Neural progenitor cell (in vitro differentiated cells): Measurements from ENCODE around the gene IFNG.

Source experiments
- EZH2phosphoT487 ChIP-seq: fragments of 200-600 bp; sonication (generic); IDR thresholded peaks from 2 replicates; pipeline ENCODE4 v1.6.1; 2017; ENCODE audit warnings: antibody characterized with exemption
- TF ChIP-seq, protein P1 (sequence below): fragments of 200-600 bp; sonication (generic); IDR thresholded peaks from 2 replicates; pipeline ENCODE4 v1.5.1; 2017; ENCODE audit warnings: antibody characterized with exemption, mild to moderate bottlenecking

DNA sequence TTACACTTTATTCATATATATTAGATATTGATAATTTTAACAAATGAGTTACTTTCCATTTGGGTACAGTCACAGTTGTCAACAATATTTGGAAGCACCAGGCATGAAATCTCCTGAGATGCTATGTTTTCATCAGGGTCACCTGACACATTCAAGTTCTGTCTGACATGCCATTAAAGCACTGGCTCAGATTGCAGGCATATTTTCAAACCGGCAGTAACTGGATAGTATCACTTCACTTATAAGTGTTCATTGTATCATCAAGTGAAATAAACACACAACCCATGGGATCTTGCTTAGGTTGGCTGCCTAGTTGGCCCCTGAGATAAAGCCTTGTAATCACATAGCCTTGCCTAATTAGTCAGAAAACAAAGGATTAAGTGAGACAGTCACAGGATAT is 4.8 kb downstream of the IFNG start:
- TF ChIP-seq, protein P1, sequence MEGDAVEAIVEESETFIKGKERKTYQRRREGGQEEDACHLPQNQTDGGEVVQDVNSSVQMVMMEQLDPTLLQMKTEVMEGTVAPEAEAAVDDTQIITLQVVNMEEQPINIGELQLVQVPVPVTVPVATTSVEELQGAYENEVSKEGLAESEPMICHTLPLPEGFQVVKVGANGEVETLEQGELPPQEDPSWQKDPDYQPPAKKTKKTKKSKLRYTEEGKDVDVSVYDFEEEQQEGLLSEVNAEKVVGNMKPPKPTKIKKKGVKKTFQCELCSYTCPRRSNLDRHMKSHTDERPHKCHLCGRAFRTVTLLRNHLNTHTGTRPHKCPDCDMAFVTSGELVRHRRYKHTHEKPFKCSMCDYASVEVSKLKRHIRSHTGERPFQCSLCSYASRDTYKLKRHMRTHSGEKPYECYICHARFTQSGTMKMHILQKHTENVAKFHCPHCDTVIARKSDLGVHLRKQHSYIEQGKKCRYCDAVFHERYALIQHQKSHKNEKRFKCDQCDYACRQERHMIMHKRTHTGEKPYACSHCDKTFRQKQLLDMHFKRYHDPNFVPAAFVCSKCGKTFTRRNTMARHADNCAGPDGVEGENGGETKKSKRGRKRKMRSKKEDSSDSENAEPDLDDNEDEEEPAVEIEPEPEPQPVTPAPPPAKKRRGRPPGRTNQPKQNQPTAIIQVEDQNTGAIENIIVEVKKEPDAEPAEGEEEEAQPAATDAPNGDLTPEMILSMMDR, result no peak
- TF ChIP-seq EZH2phosphoT487, result no peak
